Transverse colon (tissue), 4 donors: ENCODE measurements around the gene DENND1B. TPM values are rescaled to one million over a fixed set of nuclear protein-coding genes. Genes with fewer than 3 reads are reported as not detected.

Experiments used
- DNase-seq: peaks from one replicate; pipeline ENCODE4 v3.0.0-alpha.2; 2019
- H3K27ac ChIP-seq, 4 donors: fragments of 200-600 bp; sonication (generic); 2 replicates each; pipeline ENCODE4 v1.5.1; 2016 to 2018; ENCODE audit warnings: inconsistent platforms in 4 of 4
- H3K27me3 ChIP-seq: fragments of 200-600 bp; sonication (generic); 2 replicates; pipeline ENCODE4 v1.5.1; 2017; ENCODE audit warnings: inconsistent platforms
- H3K36me3 ChIP-seq, 4 donors: fragments of 200-600 bp; sonication (generic); 2 replicates each; pipeline ENCODE4 v1.5.1; 2017 to 2019; ENCODE audit warnings: inconsistent platforms in 4 of 4
- H3K4me1 ChIP-seq, 4 donors: fragments of 200-600 bp; sonication (generic); 2 replicates each; pipeline ENCODE4 v1.5.1; 2017 to 2020; ENCODE audit warnings: inconsistent platforms in 4 of 4
- H3K4me3 ChIP-seq, 4 donors: fragments of 200-600 bp; sonication (generic); 1 replicate in 1 of 4; 2 replicates in 3 of 4; pipeline versions ENCODE4 v1.5.1 to v1.6.1; 2017 to 2019; ENCODE audit warnings: inconsistent platforms in 4 of 4
- H3K9me3 ChIP-seq, 2 donors: fragments of 200-600 bp; sonication (generic); 2 replicates each; pipeline ENCODE4 v1.5.1; 2017 to 2019; ENCODE audit warnings: inconsistent platforms in 2 of 2
- EP300 ChIP-seq: sonication (generic); formaldehyde crosslinking; IDR thresholded peaks from one replicate; pipeline ENCODE4 v1.6.1; 2017; ENCODE audit warnings: antibody characterized with exemption, low read depth
- POLR2A ChIP-seq: fragments of 450-650 bp; IDR thresholded peaks from one replicate; pipeline ENCODE4 v1.6.1; 2016; ENCODE audit warnings: antibody characterized with exemption, mild to moderate bottlenecking, moderate library complexity
- POLR2AphosphoS5 ChIP-seq, 3 donors: sonication (generic); formaldehyde crosslinking; IDR thresholded peaks; one replicate each; pipeline ENCODE4 v1.6.1; 2016; ENCODE audit warnings: antibody characterized with exemption in 3 of 3
- WGBS, 2 donors: methylation state at CpG; one replicate each; pipeline ENCODE4 v1.1.5; 2018; ENCODE audit warnings: low coverage in 1 of 2; 5-methylcytosine and 5-hydroxymethylcytosine counted together
- in situ Hi-C, 4 donors: fragments of 200-750 bp; cut with MboI; loops; one replicate each; pipeline versions ENCODE4 v1.15.0 to v1.15.1; 2017; ENCODE audit warnings: low sequenced_read_pairs in 3 of 4, low pct_ligation_motif_present in 1 of 4, low pct_unique_long_range_greater_than_20kb in 1 of 4
- intact Hi-C: fragments of 100-400 bp; cut with DNase I; formaldehyde crosslinking; loops from one replicate; pipeline ENCODE4 v1.15.1; 2023; ENCODE audit warnings: low total_unique reads
- small RNA-seq, 4 donors: library from RNA; depleted of rRNA; stranded (forward); fragments of <200 nt; gene quantifications; one replicate each; pipeline ENCODE3, GENCODE V24; 2016
- total RNA-seq, 4 donors: library from RNA; depleted of rRNA; stranded (reverse); fragments of >200 nt; gene quantifications; one replicate each; pipeline ENCODE4 v1.1.0, GENCODE V29; 2016
- TF ChIP-seq, protein P1 (sequence below), 5 experiments: fragments of 200-600 bp in 3 of 5; fragments of 450-650 bp in 2 of 5; sonication (generic) in 3 of 5; IDR thresholded peaks; 1 replicate in 2 of 5; 2 replicates in 3 of 5; pipeline ENCODE4 v1.5.1; 2016 to 2017; ENCODE audit warnings: antibody characterized with exemption in 5 of 5, inconsistent platforms in 3 of 5, mild to moderate bottlenecking in 2 of 5, moderate library complexity in 1 of 5

Gene DENND1B
- total RNA-seq, 4 donors from 2014 or later, result 21.9 to 59.9 (median 42.3) TPM

DNA sequence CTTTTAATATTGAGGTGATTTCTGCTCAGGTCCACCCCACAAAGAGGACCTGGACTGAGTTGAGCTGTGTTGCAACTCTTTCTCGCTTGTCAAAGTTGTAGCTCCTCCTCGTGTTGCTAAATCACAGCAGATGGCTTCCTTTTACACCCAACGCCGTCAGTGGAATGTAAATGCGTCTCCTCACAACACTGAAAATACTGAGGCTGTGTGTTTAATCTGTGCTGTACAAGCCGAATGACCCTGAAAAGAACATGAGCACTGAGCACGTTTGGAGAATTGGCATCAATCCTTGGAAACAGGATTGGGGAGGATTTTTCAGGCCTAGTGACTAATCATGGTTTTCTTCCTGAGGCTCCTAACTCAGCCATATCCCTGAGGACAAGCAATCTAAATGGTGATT, 311.2 kb downstream of the DENND1B start:
- Histone ChIP-seq H3K9me3 (no peaks in the 10 kb centered on the region), H3K4me1 (no peaks in the 10 kb centered on the region), H3K4me3 (no peak overlapping the region), H3K36me3 (no peaks in the 10 kb centered on the region), H3K27me3 (no peaks in the 10 kb centered on the region), H3K27ac (no peak overlapping the region)
- WGBS, 2 donors, result 60 to 63% methylated on average over 1 to 7 of the region's 7 CpGs
- TF ChIP-seq POLR2AphosphoS5 (IDR thresholded peaks at IDR 0.05) (no peak), POLR2A (no peak), EP300 (no peak)
- TF ChIP-seq, protein P1, sequence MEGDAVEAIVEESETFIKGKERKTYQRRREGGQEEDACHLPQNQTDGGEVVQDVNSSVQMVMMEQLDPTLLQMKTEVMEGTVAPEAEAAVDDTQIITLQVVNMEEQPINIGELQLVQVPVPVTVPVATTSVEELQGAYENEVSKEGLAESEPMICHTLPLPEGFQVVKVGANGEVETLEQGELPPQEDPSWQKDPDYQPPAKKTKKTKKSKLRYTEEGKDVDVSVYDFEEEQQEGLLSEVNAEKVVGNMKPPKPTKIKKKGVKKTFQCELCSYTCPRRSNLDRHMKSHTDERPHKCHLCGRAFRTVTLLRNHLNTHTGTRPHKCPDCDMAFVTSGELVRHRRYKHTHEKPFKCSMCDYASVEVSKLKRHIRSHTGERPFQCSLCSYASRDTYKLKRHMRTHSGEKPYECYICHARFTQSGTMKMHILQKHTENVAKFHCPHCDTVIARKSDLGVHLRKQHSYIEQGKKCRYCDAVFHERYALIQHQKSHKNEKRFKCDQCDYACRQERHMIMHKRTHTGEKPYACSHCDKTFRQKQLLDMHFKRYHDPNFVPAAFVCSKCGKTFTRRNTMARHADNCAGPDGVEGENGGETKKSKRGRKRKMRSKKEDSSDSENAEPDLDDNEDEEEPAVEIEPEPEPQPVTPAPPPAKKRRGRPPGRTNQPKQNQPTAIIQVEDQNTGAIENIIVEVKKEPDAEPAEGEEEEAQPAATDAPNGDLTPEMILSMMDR (IDR thresholded peaks at IDR 0.05), result no peak
- intact Hi-C loops, result no loop called here
- in situ Hi-C loops, result no loop called here
- no peak for DNase-seq

DNA sequence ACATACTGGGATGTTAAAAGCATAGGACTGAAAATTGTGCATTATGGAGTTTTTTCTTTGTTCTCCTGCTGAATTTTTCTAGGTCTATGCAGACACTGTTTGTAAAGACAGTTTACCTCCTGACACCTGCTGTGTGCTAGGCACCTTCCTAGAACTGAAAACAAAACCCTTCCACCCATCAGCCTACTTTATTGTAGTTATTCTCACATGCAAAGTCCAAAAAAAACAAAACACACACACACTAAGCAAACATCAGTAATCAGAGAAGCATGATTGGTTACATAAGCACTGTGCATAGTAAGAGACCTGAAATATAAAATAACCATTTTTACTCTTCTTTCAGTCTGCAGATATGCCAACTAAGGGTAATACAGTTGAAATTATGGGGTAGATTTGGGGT, 312.1 kb downstream of the DENND1B start:
- Histone ChIP-seq H3K27ac (no peak overlapping the region), H3K4me3 (no peak overlapping the region), H3K36me3 (no peaks in the 10 kb centered on the region), H3K4me1 (no peaks in the 10 kb centered on the region), H3K27me3 (no peaks in the 10 kb centered on the region), H3K9me3 (no peaks in the 10 kb centered on the region)
- in situ Hi-C loops (no loop called here), intact Hi-C loops (no loop called here)
- no peak for DNase-seq
- TF ChIP-seq EP300 (no peak), POLR2A (no peak), POLR2AphosphoS5 (IDR thresholded peaks at IDR 0.05) (no peak)
- TF ChIP-seq, protein P1 (IDR thresholded peaks at IDR 0.05), result no peak

DNA sequence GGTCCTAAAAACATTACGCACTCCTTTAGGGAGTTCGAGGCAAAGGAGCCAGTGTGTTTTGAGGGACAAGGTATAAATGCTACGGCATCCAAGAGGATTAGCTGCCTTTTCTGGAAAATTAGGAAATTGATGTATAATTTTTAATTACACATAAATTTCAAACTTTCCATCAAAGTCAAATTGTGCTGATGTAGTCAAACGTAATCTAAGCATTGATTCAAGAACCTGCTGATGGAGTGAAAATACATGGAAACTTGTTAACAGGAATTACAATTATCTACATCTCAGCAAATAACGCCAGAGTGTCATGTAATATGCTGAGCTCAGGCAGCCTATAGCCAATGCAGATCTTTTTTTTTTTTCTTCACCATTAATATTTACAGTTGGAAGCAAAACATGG, 312.7 kb downstream of the DENND1B start:
- in situ Hi-C loops (no loop called here), intact Hi-C loops (no loop called here)
- no peak overlapping the region for H3K27ac ChIP-seq
- WGBS, 2 donors, result 81 to 85% methylated on average over 5 of the region's 5 CpGs
- no peaks in the 10 kb centered on the region for H3K27me3 ChIP-seq
- H3K4me3 ChIP-seq, result no peak overlapping the region
- H3K9me3 ChIP-seq, result no peaks in the 10 kb centered on the region
- TF ChIP-seq POLR2AphosphoS5 (IDR thresholded peaks at IDR 0.05), result no peak
- TF ChIP-seq EP300, result no peak
- TF ChIP-seq, protein P1 (IDR thresholded peaks at IDR 0.05), result no peak
- no peak for TF ChIP-seq POLR2A
- no peaks in the 10 kb centered on the region for H3K4me1 ChIP-seq
- DNase-seq, result no peak
- H3K36me3 ChIP-seq, result no peaks in the 10 kb centered on the region

Small RNA genes lying within 50 kb of the gene (small RNA-seq; reads per million reads assigned to genes)
- 0 reads per million in 4 donors for gene RF00019

Other genes with a start within 250 kb of the DENND1B start
- gene C1orf53, start 127.2 kb upstream of the DENND1B start, total RNA-seq, result 1 to 10 TPM in 2 of 4 donors, not detected in 2; 2.5 to 7.0 TPM
- not detected for gene LHX9, start 141.9 kb upstream of the DENND1B start, total RNA-seq